ENCODE results near the gene RAB6B.

The RAB6B gene

GRCh38 chr3:133834621-133835417, 60.9 kb downstream of the RAB6B start:
- no peak for TF ChIP-seq MYC (IDR thresholded peaks at IDR 0.05; ENCODE audit: low read depth, low read length)
- no peak for TF ChIP-seq MAX (IDR thresholded peaks at IDR 0.05; ENCODE audit: low read depth, low read length)
- TF ChIP-seq CTCF (IDR thresholded peaks at IDR 0.05; ENCODE audit: low read depth, low read length): no peak
- no peak for TF ChIP-seq POLR2A (IDR thresholded peaks at IDR 0.05; ENCODE audit: extremely low read depth, insufficient read length)
- no peak for DNase-seq (ENCODE audit: low read depth)
- no peak overlapping the region for H3K4me3 ChIP-seq (ENCODE audit: low read depth, low read length)

- no peak overlapping the region for H3K4me3 ChIP-seq (ENCODE audit: low read depth, low read length)
- TF ChIP-seq MAX (IDR thresholded peaks at IDR 0.05; ENCODE audit: low read depth, low read length) (no peak), CTCF (IDR thresholded peaks at IDR 0.05; ENCODE audit: low read depth, low read length) (no peak), MYC (IDR thresholded peaks at IDR 0.05; ENCODE audit: low read depth, low read length) (no peak), POLR2A (IDR thresholded peaks at IDR 0.05; ENCODE audit: extremely low read depth, insufficient read length) (no peak)
- peak; percentile 29 for DNase-seq (ENCODE audit: low read depth)
These were observed 61.6 kb downstream of the RAB6B start for GRCh38 chr3:133833880-133834620.

GRCh38 chr3:133833267-133833666, 62.4 kb downstream of the RAB6B start:
- DNase-seq (ENCODE audit: low read depth): no peak
- TF ChIP-seq MYC (IDR thresholded peaks at IDR 0.05; ENCODE audit: low read depth, low read length) (no peak), CTCF (IDR thresholded peaks at IDR 0.05; ENCODE audit: low read depth, low read length) (no peak), POLR2A (IDR thresholded peaks at IDR 0.05; ENCODE audit: extremely low read depth, insufficient read length) (no peak), MAX (IDR thresholded peaks at IDR 0.05; ENCODE audit: low read depth, low read length) (no peak)
- no peak overlapping the region for H3K4me3 ChIP-seq (ENCODE audit: low read depth, low read length)

GRCh38 chr3:133832802-133833144, 62.9 kb downstream of the RAB6B start:
- DNase-seq (ENCODE audit: low read depth): no peak
- no peak for TF ChIP-seq MYC (IDR thresholded peaks at IDR 0.05; ENCODE audit: low read depth, low read length)
- TF ChIP-seq CTCF (IDR thresholded peaks at IDR 0.05; ENCODE audit: low read depth, low read length): no peak
- TF ChIP-seq MAX (IDR thresholded peaks at IDR 0.05; ENCODE audit: low read depth, low read length): no peak
- no peak for TF ChIP-seq POLR2A (IDR thresholded peaks at IDR 0.05; ENCODE audit: extremely low read depth, insufficient read length)
- no peak overlapping the region for H3K4me3 ChIP-seq (ENCODE audit: low read depth, low read length)

- no peak for TF ChIP-seq POLR2A (IDR thresholded peaks at IDR 0.05; ENCODE audit: extremely low read depth, insufficient read length)
- TF ChIP-seq MAX (IDR thresholded peaks at IDR 0.05; ENCODE audit: low read depth, low read length): no peak
- no peak for TF ChIP-seq CTCF (IDR thresholded peaks at IDR 0.05; ENCODE audit: low read depth, low read length)
- TF ChIP-seq MYC (IDR thresholded peaks at IDR 0.05; ENCODE audit: low read depth, low read length): no peak
- no peak for DNase-seq (ENCODE audit: low read depth)
- no peak overlapping the region for H3K4me3 ChIP-seq (ENCODE audit: low read depth, low read length)
These were observed 63.5 kb downstream of the RAB6B start for GRCh38 chr3:133831966-133832801.

All from NB4 (cell line).